Thoracic aorta (tissue), 2 donors: Measurements from ENCODE around the gene VSIG8. TPM values are rescaled to one million over a fixed set of nuclear protein-coding genes. Genes with fewer than 3 reads are reported as not detected.

Source experiments
- ATAC-seq: fragments of 150-250 bp; one replicate; pipeline ENCODE4 v1.8.0; 2017; ENCODE audit warnings: low read depth; ENCODE audit not compliant: insufficient number of reproducible peaks, low FRiP score
- DNase-seq: peaks from one replicate; pipeline ENCODE4 v3.0.0-alpha.2; 2020; ENCODE audit warnings: low spot score
- H3K27ac ChIP-seq, 2 donors: fragments of 200-600 bp; sonication (generic); 1 replicate in 1 of 2; 2 replicates in 1 of 2; pipeline ENCODE4 v1.5.1; 2016; ENCODE audit warnings: mild to moderate bottlenecking in 2 of 2, moderate library complexity in 2 of 2
- H3K27me3 ChIP-seq: fragments of 200-600 bp; sonication (generic); replicated peaks from 2 replicates; pipeline ENCODE4 v1.6.0; 2016; ENCODE audit warnings: mild to moderate bottlenecking; ENCODE audit not compliant: insufficient read depth
- H3K36me3 ChIP-seq: fragments of 200-600 bp; sonication (generic); one replicate; pipeline ENCODE4 v1.5.1; 2016
- H3K4me1 ChIP-seq, 2 donors: fragments of 200-600 bp; sonication (generic); 1 replicate in 1 of 2; 2 replicates in 1 of 2; pipeline versions ENCODE4 v1.5.1 to v1.6.0; 2016; ENCODE audit warnings: low read depth in 2 of 2, mild to moderate bottlenecking in 1 of 2; ENCODE audit not compliant: control insufficient read depth in 1 of 2
- H3K4me3 ChIP-seq: fragments of 200-600 bp; sonication (generic); 2 replicates; pipeline ENCODE4 v1.5.1; 2016; ENCODE audit warnings: mild to moderate bottlenecking
- H3K9me3 ChIP-seq: fragments of 200-600 bp; sonication (generic); 2 replicates; pipeline ENCODE4 v1.5.1; 2016
- total RNA-seq, 2 donors: library from RNA; depleted of rRNA; stranded (reverse); fragments of >200 nt; gene quantifications; one replicate each; pipeline versions ENCODE4 v1.1.0 to v1.2.3, GENCODE V29; 2016
- TF ChIP-seq, protein P1 (sequence below): fragments of 200-600 bp; sonication (generic); IDR thresholded peaks from one replicate; pipeline ENCODE4 v1.5.1; 2019; ENCODE audit warnings: antibody characterized with exemption

Gene VSIG8
- total RNA-seq, 2 donors from 2014 or later, result not detected

DNA sequence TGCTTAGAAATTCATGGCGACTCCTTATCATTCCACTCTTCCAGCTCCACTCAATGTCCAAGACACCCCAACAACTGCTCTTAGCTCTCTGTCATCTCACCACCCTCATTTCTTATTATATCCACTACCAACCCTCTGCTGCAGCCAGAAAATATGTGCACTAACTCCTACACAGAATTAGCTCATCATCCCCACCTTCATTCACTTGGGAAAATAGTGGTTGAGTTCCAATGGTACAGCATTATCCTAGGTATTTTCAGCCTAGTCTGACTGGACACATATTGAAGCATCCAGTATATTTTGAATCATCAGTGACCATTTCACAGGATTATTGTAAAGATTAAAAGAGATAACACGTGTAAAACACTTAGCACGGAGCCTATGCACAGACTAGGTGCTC, 16.7 kb upstream of the VSIG8 start:
- H3K27ac ChIP-seq, result no peak overlapping the region
- no peaks in the 10 kb centered on the region for H3K27me3 ChIP-seq
- no peaks in the 10 kb centered on the region for H3K4me1 ChIP-seq
- no peak for ATAC-seq
- H3K9me3 ChIP-seq, result no peaks in the 10 kb centered on the region
- H3K36me3 ChIP-seq, result no peaks in the 10 kb centered on the region
- H3K4me3 ChIP-seq, result no peak overlapping the region
- TF ChIP-seq, protein P1, sequence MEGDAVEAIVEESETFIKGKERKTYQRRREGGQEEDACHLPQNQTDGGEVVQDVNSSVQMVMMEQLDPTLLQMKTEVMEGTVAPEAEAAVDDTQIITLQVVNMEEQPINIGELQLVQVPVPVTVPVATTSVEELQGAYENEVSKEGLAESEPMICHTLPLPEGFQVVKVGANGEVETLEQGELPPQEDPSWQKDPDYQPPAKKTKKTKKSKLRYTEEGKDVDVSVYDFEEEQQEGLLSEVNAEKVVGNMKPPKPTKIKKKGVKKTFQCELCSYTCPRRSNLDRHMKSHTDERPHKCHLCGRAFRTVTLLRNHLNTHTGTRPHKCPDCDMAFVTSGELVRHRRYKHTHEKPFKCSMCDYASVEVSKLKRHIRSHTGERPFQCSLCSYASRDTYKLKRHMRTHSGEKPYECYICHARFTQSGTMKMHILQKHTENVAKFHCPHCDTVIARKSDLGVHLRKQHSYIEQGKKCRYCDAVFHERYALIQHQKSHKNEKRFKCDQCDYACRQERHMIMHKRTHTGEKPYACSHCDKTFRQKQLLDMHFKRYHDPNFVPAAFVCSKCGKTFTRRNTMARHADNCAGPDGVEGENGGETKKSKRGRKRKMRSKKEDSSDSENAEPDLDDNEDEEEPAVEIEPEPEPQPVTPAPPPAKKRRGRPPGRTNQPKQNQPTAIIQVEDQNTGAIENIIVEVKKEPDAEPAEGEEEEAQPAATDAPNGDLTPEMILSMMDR, result no peak
- no peak for DNase-seq

DNA sequence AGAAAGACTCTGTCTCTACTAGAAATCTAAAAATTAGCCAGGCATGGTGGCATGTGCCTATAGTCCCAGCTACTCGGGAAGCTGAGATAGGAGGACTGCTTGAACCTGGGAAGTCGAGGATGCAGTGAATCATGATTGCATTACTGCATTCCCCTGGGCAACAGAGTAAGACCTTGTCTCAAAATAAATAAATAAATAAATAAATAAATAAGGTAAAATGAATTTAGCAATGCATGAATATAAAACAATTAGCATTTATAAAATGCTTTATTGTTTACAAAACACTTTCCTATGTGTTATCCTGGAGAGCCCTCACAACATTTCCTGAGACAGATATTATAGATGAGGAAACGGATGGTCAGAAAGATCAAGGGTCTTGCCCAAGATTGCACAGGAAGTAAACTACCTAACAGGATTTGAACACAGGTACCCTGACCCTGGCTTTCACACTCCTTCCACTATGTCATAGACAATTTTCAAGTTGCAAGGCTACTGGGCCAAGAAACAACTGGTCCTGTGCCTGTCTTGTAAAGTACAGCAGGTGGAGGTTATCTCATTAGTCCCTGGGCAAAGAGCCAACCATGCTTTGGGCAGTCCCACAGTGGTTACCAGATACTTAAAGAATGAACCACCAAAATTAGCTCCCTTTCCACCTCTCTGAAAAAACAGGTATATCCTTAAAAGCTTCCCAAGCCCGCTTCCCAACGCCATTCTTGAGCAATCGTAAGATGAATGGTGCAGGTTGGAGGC, 15.4 kb upstream of the VSIG8 start:
- H3K4me3 ChIP-seq, result no peak overlapping the region
- TF ChIP-seq, protein P1, result no peak
- H3K36me3 ChIP-seq, result no peaks in the 10 kb centered on the region
- no peak for ATAC-seq
- no peaks in the 10 kb centered on the region for H3K9me3 ChIP-seq
- no peak for DNase-seq
- no peak overlapping the region for H3K27ac ChIP-seq
- no peaks in the 10 kb centered on the region for H3K27me3 ChIP-seq
- H3K4me1 ChIP-seq, result no peaks in the 10 kb centered on the region

DNA sequence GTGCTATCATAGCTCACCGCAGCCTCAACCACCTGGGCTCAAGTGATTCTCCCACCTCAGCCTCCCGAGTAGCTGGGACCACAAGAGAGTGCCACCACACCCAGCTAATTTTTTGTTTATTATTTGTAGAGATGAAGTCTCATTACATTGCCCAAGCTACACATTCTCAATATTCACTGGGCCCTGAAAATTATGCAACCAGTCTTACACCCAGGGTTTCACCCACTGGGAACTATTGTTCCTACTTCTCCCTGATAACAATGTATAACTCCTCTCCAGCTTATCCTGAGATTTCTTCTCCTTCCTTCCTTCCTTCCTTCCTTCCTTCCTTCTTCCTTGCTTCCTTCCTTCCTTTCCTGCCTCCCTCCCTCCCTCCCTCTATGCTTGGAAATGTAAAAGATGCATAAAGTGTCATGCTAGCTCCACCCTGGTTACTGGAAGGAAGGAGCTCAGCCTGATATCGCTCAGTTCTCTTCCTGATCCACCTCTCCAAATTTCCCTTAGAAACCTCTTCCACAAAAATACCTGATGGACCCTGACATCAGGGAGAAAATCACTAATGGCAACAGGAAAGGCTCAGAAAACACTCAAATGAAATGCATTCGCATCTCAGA, 11.2 kb upstream of the VSIG8 start:
- no peaks in the 10 kb centered on the region for H3K9me3 ChIP-seq
- H3K4me3 ChIP-seq, result no peak overlapping the region
- H3K27ac ChIP-seq, result no peak overlapping the region
- H3K36me3 ChIP-seq, result no peaks in the 10 kb centered on the region
- DNase-seq, result no peak
- H3K27me3 ChIP-seq, result no peaks in the 10 kb centered on the region
- ATAC-seq, result no peak
- TF ChIP-seq, protein P1, result no peak
- no peaks in the 10 kb centered on the region for H3K4me1 ChIP-seq

DNA sequence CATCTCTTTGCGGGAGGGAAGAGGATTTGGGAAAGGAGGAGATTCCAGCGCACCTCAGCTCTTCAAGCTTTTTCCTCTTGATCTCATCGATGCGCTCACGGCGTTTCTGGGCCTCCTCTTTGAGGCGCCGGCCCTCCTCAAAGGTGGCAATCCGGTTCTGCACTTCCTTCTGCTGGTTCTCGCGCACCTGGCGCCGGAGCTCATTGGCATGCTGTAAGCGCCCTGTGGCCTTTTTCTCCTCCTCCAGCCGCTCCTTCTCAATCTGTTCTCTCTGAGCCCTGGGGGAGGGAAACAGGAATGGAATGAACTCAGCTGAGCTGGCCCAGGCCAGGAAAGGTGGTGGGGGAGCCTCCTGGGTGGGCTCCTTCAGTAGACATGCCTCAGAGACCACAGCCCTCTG, 10.4 kb upstream of the VSIG8 start:
- ATAC-seq (no peak), DNase-seq (no peak)
- Histone ChIP-seq H3K36me3 (no peaks in the 10 kb centered on the region), H3K27ac (no peak overlapping the region), H3K4me1 (no peaks in the 10 kb centered on the region), H3K9me3 (no peaks in the 10 kb centered on the region), H3K27me3 (no peaks in the 10 kb centered on the region), H3K4me3 (no peak overlapping the region)
- TF ChIP-seq, protein P1, result no peak

DNA sequence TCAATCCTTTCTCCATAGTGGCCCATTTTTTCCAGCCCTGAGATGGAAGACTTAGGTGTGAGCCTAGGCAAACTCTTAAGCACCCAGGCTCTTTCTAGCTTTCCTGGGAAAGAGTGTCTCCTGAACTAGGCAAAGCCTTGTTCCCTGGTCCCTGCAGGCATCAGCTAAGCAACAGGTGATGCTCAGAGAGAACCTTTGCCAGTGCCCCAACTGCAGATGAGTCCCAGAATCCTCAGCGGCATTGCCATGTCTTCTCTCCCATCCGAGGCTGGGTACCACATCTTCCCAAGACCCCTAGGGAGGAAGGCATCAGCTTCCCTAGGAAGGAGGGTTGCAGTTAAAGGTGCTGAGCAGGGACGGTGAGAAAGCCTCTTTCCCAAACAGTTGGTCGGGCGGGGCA, 8.2 kb upstream of the VSIG8 start:
- Histone ChIP-seq H3K4me3 (no peak overlapping the region), H3K4me1 (no peaks in the 10 kb centered on the region), H3K27ac (no peak overlapping the region), H3K27me3 (no peaks in the 10 kb centered on the region), H3K36me3 (no peaks in the 10 kb centered on the region), H3K9me3 (no peaks in the 10 kb centered on the region)
- ATAC-seq (no peak), DNase-seq (no peak)
- TF ChIP-seq, protein P1, result no peak
